HepG2 (cell line): ENCODE measurements around the gene SERPINI1. TPM values are rescaled to one million over a fixed set of nuclear protein-coding genes. Genes with fewer than 3 reads are reported as not detected.

Experiments used
- CBX5 ChIP-seq: sonication (generic); formaldehyde crosslinking; IDR thresholded peaks from 2 replicates; pipeline ENCODE4 v1.4.0; 2020; ENCODE audit warnings: missing genetic modification reagents, borderline replicate concordance
- CEBPB ChIP-seq: IDR thresholded peaks from 2 replicates; pipeline ENCODE4 v1.6.1; 2011; ENCODE audit warnings: low read depth, low read length, improper control_type of control experiment, borderline replicate concordance
- FOXA3 ChIP-seq: IDR thresholded peaks from 2 replicates; pipeline ENCODE4 v1.6.1; 2016; ENCODE audit warnings: missing genetic modification reagents, missing compliant biosample characterization
- GTF3A ChIP-seq: sonication (generic); formaldehyde crosslinking; conservative IDR thresholded peaks from 2 replicates; pipeline ENCODE4 v1.4.0; 2020; ENCODE audit warnings: mild to moderate bottlenecking, missing genetic modification reagents
- HMG20A ChIP-seq: IDR thresholded peaks from 2 replicates; pipeline ENCODE4 v1.6.1; 2016; ENCODE audit warnings: borderline replicate concordance
- MBD4 ChIP-seq: IDR thresholded peaks from 2 replicates; pipeline ENCODE4 v1.6.1; 2012; ENCODE audit warnings: low read length, inconsistent platforms, borderline replicate concordance
- NR2F6 ChIP-seq, 2 experiments: IDR thresholded peaks; 2 replicates each; pipeline ENCODE4 v1.6.1; 2016; ENCODE audit warnings: antibody characterized with exemption in 1 of 2, mild to moderate bottlenecking in 1 of 2
- TRIM24 ChIP-seq: sonication (generic); formaldehyde crosslinking; IDR thresholded peaks from 2 replicates; pipeline ENCODE4 v1.8.0; 2022; ENCODE audit warnings: mild to moderate bottlenecking, missing genetic modification reagents
- ZBTB37 ChIP-seq: sonication (generic); formaldehyde crosslinking; IDR thresholded peaks from 2 replicates; pipeline ENCODE4 v1.4.0; 2020; ENCODE audit warnings: mild to moderate bottlenecking, missing genetic modification reagents
- ZNF124 ChIP-seq: sonication (generic); formaldehyde crosslinking; IDR thresholded peaks from 2 replicates; pipeline ENCODE4 v1.4.0; 2020; ENCODE audit warnings: missing genetic modification reagents
- ZNF547 ChIP-seq: sonication (generic); formaldehyde crosslinking; IDR thresholded peaks from 2 replicates; pipeline ENCODE4 v1.5.1; 2020; ENCODE audit warnings: mild to moderate bottlenecking, missing genetic modification reagents
- ZSCAN12 ChIP-seq: sonication (generic); formaldehyde crosslinking; IDR thresholded peaks from 2 replicates; pipeline ENCODE4 v1.9.0; 2021; ENCODE audit warnings: mild to moderate bottlenecking, missing genetic modification reagents
- polyA plus RNA-seq, 8 experiments: library from polyadenylated mRNA; depleted of rRNA in 3 of 8; stranded (reverse) in 7 of 8; unstranded in 1 of 8; fragments of >200 nt; fragmentation: Illumina TruSeq in 4 of 8; extraction: Trizol in 4 of 8; gene quantifications; 2 replicates each; pipeline versions ENCODE4 v1.2.1 to v1.2.3, GENCODE V29; 2011 to 2016; ENCODE audit warnings: low read depth in 4 of 8, missing spikeins in 1 of 8, mixed read lengths in 1 of 8; ENCODE audit not compliant: insufficient read depth in 1 of 8
- total RNA-seq, 5 experiments: library from RNA; depleted of rRNA; stranded (reverse); fragments of >200 nt; fragmentation: Illumina TruSeq; extraction: Trizol; gene quantifications; 2 replicates each; pipeline ENCODE4 v1.2.3, GENCODE V29; 2016; ENCODE audit warnings: low read depth in 1 of 5
- TF ChIP-seq, protein P1 (sequence below): sonication (generic); formaldehyde crosslinking; IDR thresholded peaks from 2 replicates; pipeline ENCODE4 v1.9.0; 2021; ENCODE audit warnings: mild to moderate bottlenecking, missing genetic modification reagents
- TF ChIP-seq, protein P2 (sequence below): sonication (generic); formaldehyde crosslinking; IDR thresholded peaks from 2 replicates; pipeline ENCODE4 v1.5.0; 2020; ENCODE audit warnings: missing genetic modification reagents
- TF ChIP-seq, protein P3 (sequence below): sonication (generic); formaldehyde crosslinking; IDR thresholded peaks from 2 replicates; pipeline ENCODE4 v1.8.1; 2023; ENCODE audit warnings: mild to moderate bottlenecking, missing genetic modification reagents

Gene SERPINI1
- total and polyA plus RNA-seq, 2 of the 13 experiments (the other 11 are each of a cell fraction or from before 2014, with no cell fraction given): 14.7 to 58.0 TPM

- TF ChIP-seq GTF3A (CRISPR knock-in tag) (no peak), MBD4 (0 out of 2 replicates have a peak, but pooled peaks have one; percentile 45), ZNF547 (no peak), ZBTB37 (CRISPR knock-in tag) (no peak), CBX5 (CRISPR knock-in tag) (no peak), NR2F6 (IDR thresholded peaks at IDR 0.05) (no peak), NR2F6 (CRISPR knock-in tag; IDR thresholded peaks at IDR 0.05) (no peak), HMG20A (peak; percentile 84; the same call in 1 of the 2 replicates), TRIM24 (CRISPR knock-in tag) (no peak), ZSCAN12 (CRISPR knock-in tag) (no peak), ZNF124 (CRISPR knock-in tag) (no peak), FOXA3 (CRISPR knock-in tag) (peak; percentile 89), CEBPB (peak; percentile 80)
- TF ChIP-seq, protein P1, sequence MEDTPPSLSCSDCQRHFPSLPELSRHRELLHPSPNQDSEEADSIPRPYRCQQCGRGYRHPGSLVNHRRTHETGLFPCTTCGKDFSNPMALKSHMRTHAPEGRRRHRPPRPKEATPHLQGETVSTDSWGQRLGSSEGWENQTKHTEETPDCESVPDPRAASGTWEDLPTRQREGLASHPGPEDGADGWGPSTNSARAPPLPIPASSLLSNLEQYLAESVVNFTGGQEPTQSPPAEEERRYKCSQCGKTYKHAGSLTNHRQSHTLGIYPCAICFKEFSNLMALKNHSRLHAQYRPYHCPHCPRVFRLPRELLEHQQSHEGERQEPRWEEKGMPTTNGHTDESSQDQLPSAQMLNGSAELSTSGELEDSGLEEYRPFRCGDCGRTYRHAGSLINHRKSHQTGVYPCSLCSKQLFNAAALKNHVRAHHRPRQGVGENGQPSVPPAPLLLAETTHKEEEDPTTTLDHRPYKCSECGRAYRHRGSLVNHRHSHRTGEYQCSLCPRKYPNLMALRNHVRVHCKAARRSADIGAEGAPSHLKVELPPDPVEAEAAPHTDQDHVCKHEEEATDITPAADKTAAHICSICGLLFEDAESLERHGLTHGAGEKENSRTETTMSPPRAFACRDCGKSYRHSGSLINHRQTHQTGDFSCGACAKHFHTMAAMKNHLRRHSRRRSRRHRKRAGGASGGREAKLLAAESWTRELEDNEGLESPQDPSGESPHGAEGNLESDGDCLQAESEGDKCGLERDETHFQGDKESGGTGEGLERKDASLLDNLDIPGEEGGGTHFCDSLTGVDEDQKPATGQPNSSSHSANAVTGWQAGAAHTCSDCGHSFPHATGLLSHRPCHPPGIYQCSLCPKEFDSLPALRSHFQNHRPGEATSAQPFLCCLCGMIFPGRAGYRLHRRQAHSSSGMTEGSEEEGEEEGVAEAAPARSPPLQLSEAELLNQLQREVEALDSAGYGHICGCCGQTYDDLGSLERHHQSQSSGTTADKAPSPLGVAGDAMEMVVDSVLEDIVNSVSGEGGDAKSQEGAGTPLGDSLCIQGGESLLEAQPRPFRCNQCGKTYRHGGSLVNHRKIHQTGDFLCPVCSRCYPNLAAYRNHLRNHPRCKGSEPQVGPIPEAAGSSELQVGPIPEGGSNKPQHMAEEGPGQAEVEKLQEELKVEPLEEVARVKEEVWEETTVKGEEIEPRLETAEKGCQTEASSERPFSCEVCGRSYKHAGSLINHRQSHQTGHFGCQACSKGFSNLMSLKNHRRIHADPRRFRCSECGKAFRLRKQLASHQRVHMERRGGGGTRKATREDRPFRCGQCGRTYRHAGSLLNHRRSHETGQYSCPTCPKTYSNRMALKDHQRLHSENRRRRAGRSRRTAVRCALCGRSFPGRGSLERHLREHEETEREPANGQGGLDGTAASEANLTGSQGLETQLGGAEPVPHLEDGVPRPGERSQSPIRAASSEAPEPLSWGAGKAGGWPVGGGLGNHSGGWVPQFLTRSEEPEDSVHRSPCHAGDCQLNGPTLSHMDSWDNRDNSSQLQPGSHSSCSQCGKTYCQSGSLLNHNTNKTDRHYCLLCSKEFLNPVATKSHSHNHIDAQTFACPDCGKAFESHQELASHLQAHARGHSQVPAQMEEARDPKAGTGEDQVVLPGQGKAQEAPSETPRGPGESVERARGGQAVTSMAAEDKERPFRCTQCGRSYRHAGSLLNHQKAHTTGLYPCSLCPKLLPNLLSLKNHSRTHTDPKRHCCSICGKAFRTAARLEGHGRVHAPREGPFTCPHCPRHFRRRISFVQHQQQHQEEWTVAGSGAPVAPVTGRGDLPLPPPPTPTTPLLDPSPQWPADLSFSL (CRISPR knock-in tag): no peak
- TF ChIP-seq, protein P2, sequence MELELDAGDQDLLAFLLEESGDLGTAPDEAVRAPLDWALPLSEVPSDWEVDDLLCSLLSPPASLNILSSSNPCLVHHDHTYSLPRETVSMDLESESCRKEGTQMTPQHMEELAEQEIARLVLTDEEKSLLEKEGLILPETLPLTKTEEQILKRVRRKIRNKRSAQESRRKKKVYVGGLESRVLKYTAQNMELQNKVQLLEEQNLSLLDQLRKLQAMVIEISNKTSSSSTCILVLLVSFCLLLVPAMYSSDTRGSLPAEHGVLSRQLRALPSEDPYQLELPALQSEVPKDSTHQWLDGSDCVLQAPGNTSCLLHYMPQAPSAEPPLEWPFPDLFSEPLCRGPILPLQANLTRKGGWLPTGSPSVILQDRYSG (CRISPR knock-in tag): no peak
- TF ChIP-seq, protein P3, sequence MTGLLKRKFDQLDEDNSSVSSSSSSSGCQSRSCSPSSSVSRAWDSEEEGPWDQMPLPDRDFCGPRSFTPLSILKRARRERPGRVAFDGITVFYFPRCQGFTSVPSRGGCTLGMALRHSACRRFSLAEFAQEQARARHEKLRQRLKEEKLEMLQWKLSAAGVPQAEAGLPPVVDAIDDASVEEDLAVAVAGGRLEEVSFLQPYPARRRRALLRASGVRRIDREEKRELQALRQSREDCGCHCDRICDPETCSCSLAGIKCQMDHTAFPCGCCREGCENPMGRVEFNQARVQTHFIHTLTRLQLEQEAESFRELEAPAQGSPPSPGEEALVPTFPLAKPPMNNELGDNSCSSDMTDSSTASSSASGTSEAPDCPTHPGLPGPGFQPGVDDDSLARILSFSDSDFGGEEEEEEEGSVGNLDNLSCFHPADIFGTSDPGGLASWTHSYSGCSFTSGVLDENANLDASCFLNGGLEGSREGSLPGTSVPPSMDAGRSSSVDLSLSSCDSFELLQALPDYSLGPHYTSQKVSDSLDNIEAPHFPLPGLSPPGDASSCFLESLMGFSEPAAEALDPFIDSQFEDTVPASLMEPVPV (CRISPR knock-in tag): no peak
These were observed 18.6 kb upstream of the SERPINI1 start (continued) for GRCh38 chr3:167716920-167717319.
